ENCODE measurements around the gene CHD9.
"Not testable (repeated sequence)": the region's sequence is repeated elsewhere in the genome, so short reads cannot be mapped to it uniquely, and the experiment has no call there.

The CHD9 gene

GRCh38 chr16:53071748-53072301, 17.0 kb downstream of the CHD9 start:
- no peak for DNase-seq (ENCODE audit: low read depth in 2 of 3, low spot score in 2 of 3)

GRCh38 chr16:53073022-53073421, 18.2 kb downstream of the CHD9 start:
- DNase-seq (ENCODE audit: low read depth in 2 of 3, low spot score in 2 of 3), result no peak

- DNase-seq (ENCODE audit: low read depth in 2 of 3, low spot score in 2 of 3), result not testable (repeated sequence)
These were observed 19.5 kb downstream of the CHD9 start for GRCh38 chr16:53074296-53074695.

DNA sequence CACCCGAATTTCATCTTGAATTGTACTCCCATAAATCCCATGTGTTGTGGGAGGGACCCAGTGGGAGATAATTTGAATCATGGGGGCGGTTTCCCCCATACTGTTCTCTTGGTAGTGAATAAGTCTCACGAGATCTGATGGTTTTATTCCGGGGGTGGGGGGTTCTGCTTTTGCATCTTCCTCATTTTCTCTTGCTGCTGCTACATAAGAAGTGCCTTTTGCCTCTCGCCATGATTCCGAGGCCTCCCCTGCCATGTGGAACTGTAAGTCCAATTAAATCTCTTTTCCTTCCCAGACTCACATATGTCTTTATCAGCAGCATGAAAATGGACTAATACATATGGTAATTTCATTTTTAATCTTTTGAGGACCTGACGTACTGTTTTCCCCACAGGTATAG, 20.7 kb downstream of the CHD9 start:
- DNase-seq (ENCODE audit: low read depth in 2 of 3, low spot score in 2 of 3), result not testable (repeated sequence)

- no peak for DNase-seq (ENCODE audit: low read depth in 2 of 3, low spot score in 2 of 3)
These were observed 23.5 kb downstream of the CHD9 start for GRCh38 chr16:53078247-53078646.

DNA sequence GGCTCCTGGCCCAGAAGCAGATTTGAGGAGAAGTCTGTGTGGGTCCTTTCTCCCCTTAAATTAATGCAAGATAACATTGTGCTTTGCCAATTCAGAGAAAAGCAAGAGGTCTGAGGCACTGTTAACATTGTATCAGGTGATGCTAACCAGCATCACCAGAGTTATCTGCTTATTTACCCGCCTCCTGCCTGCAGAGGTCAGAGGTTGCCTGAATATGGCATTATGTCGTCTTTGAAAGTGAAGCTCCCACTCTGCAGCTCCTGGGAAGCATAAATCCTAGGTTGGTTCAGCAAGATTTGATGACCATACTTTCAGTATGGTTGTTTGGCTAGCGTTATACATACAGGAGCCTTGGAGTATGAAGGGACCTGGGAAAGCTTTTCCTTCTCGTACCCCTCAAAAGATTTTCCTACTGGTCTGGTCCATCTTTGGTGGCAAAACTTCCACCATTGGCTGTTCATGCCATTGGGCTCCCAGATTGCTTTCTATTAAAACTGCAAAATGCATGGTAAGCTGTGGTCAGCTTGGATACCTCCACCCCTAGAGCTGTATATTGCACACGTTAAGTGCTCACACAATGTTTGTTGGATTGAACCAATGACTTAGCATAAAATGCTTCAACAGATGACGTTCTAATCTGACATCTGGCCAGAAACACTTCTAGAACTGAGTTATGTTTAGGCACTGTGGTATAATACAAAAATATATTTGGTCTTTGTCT, 24.1 kb downstream of the CHD9 start:
- no peak for DNase-seq (ENCODE audit: low read depth in 2 of 3, low spot score in 2 of 3)

DNA sequence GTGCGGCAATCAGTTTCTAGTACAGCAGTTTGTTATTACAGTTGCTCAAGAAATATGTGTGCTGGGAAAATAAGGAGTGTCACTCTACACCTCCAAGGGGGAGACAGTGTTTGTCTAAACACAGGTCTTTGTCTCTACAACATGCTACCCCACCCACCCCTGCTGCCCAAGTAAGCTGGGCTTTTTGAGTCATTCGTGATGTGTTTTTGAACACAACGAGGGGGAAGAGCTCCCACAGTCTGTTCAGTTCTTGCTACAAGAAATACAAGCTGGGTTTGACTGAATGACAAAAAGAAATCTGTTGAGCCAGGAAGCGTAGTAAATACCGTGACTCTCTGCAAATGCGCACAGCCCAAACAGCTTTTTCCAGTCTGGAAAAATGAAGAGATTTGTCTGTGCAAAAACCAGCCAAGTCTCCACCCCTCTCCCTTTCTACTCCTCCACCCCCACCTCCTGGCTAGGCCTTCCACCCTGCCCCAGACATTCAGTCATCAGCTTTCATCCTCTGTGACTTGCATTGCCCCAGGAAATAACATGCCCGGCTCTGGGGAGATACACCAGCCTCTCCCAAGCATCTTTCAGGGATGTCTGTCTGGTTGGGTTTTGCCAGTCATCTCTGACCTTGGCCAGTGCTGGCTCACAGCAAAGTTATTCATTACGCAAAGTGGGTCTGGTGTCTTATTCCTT, 25.7 kb downstream of the CHD9 start:
- no peak for DNase-seq (ENCODE audit: low read depth in 2 of 3, low spot score in 2 of 3)

DNA sequence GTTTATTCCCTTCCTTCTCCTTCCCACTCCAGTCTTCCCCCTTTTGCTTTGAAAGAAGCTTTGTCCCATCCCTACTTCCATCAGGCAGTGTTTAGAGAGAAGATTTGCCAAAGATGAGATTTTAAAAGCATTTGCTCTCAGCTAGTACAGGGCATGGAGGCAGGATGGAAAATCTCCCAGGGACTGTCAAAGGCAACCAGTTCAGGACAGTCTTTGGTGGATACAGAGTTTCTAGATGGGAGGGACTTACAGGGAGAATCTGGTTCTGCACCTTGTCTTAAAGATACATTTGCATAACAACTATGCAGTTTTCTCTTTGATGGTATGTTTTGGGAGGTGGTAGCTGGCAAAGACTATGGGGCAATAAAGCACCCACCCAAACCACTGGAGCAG, 26.2 kb downstream of the CHD9 start:
- no peak for DNase-seq (ENCODE audit: low read depth in 2 of 3, low spot score in 2 of 3)

DNA sequence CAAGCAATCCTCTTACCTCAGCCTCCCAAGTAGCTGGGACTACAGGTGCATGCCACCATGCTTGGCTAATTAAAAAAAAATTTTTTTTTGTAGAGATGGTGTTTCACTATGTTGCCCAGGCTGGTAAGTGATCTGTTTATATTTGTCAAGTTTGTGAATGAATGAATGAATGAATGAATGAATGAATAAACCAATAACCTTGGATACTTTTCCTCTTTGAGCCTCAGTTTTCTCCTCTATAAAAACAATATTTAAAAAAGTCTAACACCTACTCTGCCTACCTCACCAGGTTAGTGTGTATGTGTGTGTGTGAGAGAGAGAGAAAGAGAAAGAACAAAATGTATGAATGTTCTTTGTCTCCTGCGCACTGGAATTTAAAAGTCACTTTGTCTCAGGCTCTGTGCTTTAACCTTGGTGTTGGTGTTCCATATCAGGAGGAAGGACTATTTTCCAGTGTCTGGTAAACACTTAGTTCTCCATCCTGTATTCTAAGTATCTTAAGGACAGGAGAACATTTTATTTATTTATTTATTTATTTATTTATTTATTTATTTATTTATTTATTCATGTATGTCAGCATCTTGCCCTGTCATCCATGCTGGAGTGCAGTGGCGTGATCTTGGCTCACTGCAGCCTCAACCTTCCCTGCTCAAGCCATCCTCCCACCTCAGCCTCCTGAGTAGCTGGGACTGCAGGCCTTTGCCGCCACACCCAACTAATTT, 27.1 kb downstream of the CHD9 start:
- no peak for DNase-seq (ENCODE audit: low read depth in 2 of 3, low spot score in 2 of 3)

DNA sequence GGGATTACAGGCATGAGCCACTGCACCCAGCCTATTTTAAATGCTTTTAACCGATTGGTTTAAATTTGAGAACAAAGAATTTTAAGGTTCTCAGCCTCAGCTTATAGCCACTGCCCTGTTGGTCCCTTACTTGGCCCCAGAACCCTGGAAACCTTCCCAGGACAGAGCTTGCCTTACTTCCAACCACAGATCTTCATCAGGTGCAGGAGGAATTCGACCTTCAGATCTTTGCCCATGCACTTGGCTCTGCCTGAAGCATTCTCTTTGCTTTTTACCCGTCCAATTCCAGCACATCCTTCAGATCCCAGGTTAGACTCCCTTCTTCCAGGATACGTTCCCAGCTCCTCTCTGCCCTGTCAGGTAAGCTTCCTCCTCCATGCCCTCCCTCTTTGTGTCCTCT, 27.7 kb downstream of the CHD9 start:
- DNase-seq (ENCODE audit: low read depth in 2 of 3, low spot score in 2 of 3), result no peak

DNA sequence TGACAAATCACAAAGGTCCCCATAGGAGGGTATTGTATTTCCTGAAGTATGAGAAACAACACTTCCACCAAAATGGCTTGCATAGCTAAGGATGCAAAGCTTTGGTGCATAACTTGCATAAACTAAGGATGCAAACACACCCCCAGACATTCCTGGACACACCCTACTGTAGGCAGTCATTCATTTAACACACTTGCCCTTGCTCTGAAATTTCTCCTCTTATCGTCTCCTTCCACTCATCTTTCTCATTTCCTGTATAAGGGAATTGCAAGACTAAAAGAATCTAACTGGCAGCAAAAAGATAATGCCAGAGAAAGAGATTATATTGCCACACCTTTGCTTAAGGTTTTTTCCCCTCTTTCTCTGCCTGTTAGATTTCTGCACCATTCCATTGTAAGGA, 28.3 kb downstream of the CHD9 start:
- DNase-seq (ENCODE audit: low read depth in 2 of 3, low spot score in 2 of 3), result no peak

- DNase-seq (ENCODE audit: low read depth in 2 of 3, low spot score in 2 of 3), result no peak
These were observed 29.4 kb downstream of the CHD9 start for GRCh38 chr16:53084141-53084541.

GRCh38 chr16:53084746-53085334, 30.0 kb downstream of the CHD9 start:
- no peak for DNase-seq (ENCODE audit: low read depth in 2 of 3, low spot score in 2 of 3)

DNA sequence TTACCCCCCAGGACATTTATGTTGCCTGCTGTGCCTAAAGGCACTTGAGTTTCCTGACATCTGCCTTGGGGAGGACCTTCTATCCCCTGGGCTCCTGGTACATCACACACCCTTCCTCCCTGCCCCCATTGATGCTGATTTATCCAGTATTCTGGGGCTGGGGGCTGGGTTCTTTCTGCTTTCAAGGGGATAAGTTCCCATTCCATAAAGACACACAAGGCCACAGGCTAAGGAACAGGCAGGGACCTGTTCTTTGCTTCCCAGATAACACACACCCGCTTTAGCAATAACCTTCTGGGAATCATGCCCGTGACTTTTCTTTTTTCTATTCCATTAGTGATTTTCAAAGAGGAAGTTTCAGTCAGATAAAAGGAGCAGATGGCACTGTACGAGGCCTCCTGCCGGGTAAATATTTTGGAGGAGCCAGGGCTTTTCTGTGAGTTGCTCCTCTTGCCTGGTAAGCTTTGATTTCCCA, 30.6 kb downstream of the CHD9 start:
- no peak for DNase-seq (ENCODE audit: low read depth in 2 of 3, low spot score in 2 of 3)

GRCh38 chr16:53085931-53086421, 31.2 kb downstream of the CHD9 start:
- no peak for DNase-seq (ENCODE audit: low read depth in 2 of 3, low spot score in 2 of 3)

GRCh38 chr16:53087101-53087500, 32.3 kb downstream of the CHD9 start:
- no peak for DNase-seq (ENCODE audit: low read depth in 2 of 3, low spot score in 2 of 3)

- no peak for DNase-seq (ENCODE audit: low read depth in 2 of 3, low spot score in 2 of 3)
These were observed 34.9 kb downstream of the CHD9 start for GRCh38 chr16:53089434-53090285.

- DNase-seq (ENCODE audit: low read depth in 2 of 3, low spot score in 2 of 3), result no peak
These were observed 35.4 kb downstream of the CHD9 start for GRCh38 chr16:53090286-53090590.

DNA sequence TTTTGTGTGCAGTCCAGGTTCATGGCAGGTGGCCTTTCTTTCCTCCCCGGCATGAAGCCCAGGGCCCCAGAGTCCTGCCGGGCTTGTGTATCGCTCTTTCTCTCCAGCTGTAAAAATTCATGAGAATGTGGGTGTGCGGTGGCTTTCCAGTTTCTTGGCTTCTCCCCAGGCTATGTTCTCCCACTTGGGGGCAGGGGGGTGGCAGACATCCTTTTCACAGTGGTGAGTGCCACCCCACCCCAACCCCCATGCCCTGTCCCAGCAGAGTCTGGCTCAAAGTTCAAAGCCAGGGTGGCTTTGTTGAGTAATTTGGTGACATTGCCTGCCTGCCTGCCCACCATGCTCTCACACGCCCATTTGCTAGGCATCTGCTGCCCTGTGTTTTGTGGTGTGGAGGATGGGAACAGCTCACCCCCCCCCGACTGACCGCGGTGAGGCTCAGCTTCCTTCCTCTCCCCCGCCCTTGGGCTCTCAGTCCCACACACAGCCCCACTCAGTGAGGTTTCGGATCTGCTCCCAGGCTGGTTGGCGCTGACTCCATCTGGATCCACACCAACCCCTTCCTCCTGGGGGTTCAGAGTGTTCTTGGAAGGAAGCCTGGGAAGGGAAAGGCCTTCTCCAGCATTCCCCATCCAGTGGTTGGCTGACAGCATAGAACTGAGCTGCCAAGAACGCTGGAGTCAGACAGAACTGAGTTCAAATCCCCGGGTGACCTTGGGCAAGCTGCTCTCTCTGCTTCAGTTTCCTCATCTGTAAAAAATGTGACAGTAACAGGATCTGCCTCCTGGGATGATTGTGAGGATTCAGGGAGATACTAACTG, 36.0 kb downstream of the CHD9 start:
- no peak for DNase-seq (ENCODE audit: low read depth in 2 of 3, low spot score in 2 of 3)

All from activated CD8-positive, alpha-beta memory T cell treated with anti-CD3 and anti-CD28 coated beads for 48 hours (primary cell).